Measurements from ENCODE around the gene THAP3.

GRCh38 chr1:6635161-6635909 lies 10.7 kb downstream of the THAP3 start:
- TF ChIP-seq CTCF (IDR thresholded peaks at IDR 0.05) (no peak), EZH2 (IDR thresholded peaks at IDR 0.05) (no peak)
